Caco-2 (cell line): ENCODE results near the gene ZNF746. TPM values are rescaled to one million over a fixed set of nuclear protein-coding genes. Genes with fewer than 3 reads are reported as not detected.

Experiments used
- BruUV-seq: library from RNA; stranded (reverse); fragments of 400-500 nt; replicated peaks from 2 replicates; lab custom pipeline; 2021; lab: Mats Ljungman, UMichigan
- CTCF ChIA-PET: fragments of 300-600 bp; sonication (Branson Sonifier 250); formaldehyde crosslinking; loops from one replicate; lab custom pipeline; 2022; ENCODE audit warnings: antibody characterized with exemption; lab: Charles Lee
- POLR2A ChIA-PET: fragments of 300-600 bp; sonication (Branson Sonifier 250); formaldehyde crosslinking; loops from one replicate; lab custom pipeline; 2022; ENCODE audit warnings: antibody characterized with exemption; lab: Charles Lee
- DNase-seq, 2 experiments: peaks; one replicate each; pipeline versions ENCODE4 v3.0.0 to v3.0.0-alpha.2; 2020 to 2022
- H3K27me3 ChIP-seq: replicated peaks from 2 replicates; pipeline ENCODE4 v1.6.0; 2011; ENCODE audit warnings: low read length; ENCODE audit not compliant: control insufficient read depth, insufficient read depth
- H3K36me3 ChIP-seq: 2 replicates; pipeline ENCODE4 v1.5.1; 2011; ENCODE audit warnings: low read length; ENCODE audit not compliant: control insufficient read depth, insufficient read depth
- H3K4me1 ChIP-seq: fragments of 250-450 bp; sonication (Bioruptor Pico); 2 replicates; pipeline ENCODE4 v1.5.1; 2020; ENCODE audit warnings: mild to moderate bottlenecking
- H3K4me3 ChIP-seq: 2 replicates; pipeline ENCODE4 v1.5.1; 2011; ENCODE audit warnings: low read depth, mild to moderate bottlenecking, control low read depth, low read length
- H3K9me3 ChIP-seq: fragments of 250-450 bp; sonication (Bioruptor Pico); 2 replicates; pipeline ENCODE4 v1.5.1; 2020; ENCODE audit warnings: mild to moderate bottlenecking, moderate library complexity
- H3K27ac Mint-ChIP-seq: one replicate; pipeline ENCODE4 v1.8.0; 2022; ENCODE audit warnings: mixed read lengths; ENCODE audit not compliant: unreplicated experiment
- H3K27me3 Mint-ChIP-seq: one replicate; pipeline ENCODE4 v1.8.0; 2022; ENCODE audit warnings: mixed read lengths; ENCODE audit not compliant: insufficient read depth, unreplicated experiment
- H3K36me3 Mint-ChIP-seq: one replicate; pipeline ENCODE4 v1.8.0; 2022; ENCODE audit warnings: mild to moderate bottlenecking, mixed read lengths; ENCODE audit not compliant: insufficient read depth, unreplicated experiment
- H3K4me1 Mint-ChIP-seq: one replicate; pipeline ENCODE4 v1.8.0; 2022; ENCODE audit warnings: low read depth, mixed read lengths; ENCODE audit not compliant: unreplicated experiment
- H3K4me3 Mint-ChIP-seq: one replicate; pipeline ENCODE4 v1.8.0; 2022; ENCODE audit warnings: mild to moderate bottlenecking, moderate library complexity, mixed read lengths; ENCODE audit not compliant: unreplicated experiment
- H3K9me3 Mint-ChIP-seq: one replicate; pipeline ENCODE4 v1.8.0; 2022; ENCODE audit warnings: mixed read lengths; ENCODE audit not compliant: unreplicated experiment
- intact Hi-C: fragments of 100-400 bp; cut with micrococcal nuclease; formaldehyde crosslinking; loops from one replicate; pipeline ENCODE4 v1.10.0; 2022; ENCODE audit not compliant: unreplicated experiment
- total RNA-seq: library from RNA; stranded (reverse); gene quantifications from 2 replicates; pipeline ENCODE4 v1.2.3, GENCODE V29; 2022
- TF ChIP-seq, protein P1 (sequence below), 2 experiments: fragments of 200-600 bp in 1 of 2; IDR thresholded peaks; 1 replicate in 1 of 2; 2 replicates in 1 of 2; pipeline versions ENCODE4 v1.5.1 to v1.8.0; 2011 to 2022; ENCODE audit warnings: antibody characterized with exemption in 1 of 2, control low read depth in 1 of 2, inconsistent platforms in 1 of 2, low read depth in 1 of 2, low read length in 1 of 2, mild to moderate bottlenecking in 1 of 2, moderate library complexity in 1 of 2; ENCODE audit not compliant: insufficient read depth in 1 of 2, severe bottlenecking in 1 of 2, unreplicated experiment in 1 of 2

ZNF746 gene
- total RNA-seq, 1 experiment from 2014 or later = 19.3 TPM

DNA sequence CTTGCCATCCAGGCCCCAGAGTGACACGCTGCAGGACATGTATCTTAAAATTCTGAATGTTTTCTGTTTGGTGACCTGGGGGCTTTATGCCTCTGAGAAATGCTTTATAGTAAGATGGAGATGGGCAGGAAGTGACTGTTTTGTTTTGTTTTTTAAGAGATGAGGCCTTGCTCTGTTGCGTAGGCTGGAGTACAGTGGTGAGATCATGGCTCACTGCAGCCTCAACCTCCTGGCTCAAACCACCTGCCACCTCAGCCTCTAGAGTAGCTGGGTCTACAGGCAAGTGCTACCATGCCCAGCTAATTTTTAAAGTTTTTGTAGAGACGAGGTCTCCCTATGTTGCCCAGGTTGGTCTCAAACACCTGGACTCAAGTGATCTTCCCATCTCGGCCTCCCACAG is 57.4 kb downstream of the ZNF746 start:
- no TSS peak for BruUV-seq
- Mint-ChIP-seq H3K27ac (no peak overlapping the region), H3K27me3 (no peaks in the 10 kb centered on the region), H3K9me3 (no peaks in the 10 kb centered on the region), H3K36me3 (peaks cover 28% of the 10 kb centered on the region), H3K4me1 (peaks cover 7% of the 10 kb centered on the region), H3K4me3 (no peak overlapping the region)
- no peaks in the 10 kb centered on the region for H3K9me3 ChIP-seq
- intact Hi-C loops = no loop called here
- TF ChIP-seq, protein P1, sequence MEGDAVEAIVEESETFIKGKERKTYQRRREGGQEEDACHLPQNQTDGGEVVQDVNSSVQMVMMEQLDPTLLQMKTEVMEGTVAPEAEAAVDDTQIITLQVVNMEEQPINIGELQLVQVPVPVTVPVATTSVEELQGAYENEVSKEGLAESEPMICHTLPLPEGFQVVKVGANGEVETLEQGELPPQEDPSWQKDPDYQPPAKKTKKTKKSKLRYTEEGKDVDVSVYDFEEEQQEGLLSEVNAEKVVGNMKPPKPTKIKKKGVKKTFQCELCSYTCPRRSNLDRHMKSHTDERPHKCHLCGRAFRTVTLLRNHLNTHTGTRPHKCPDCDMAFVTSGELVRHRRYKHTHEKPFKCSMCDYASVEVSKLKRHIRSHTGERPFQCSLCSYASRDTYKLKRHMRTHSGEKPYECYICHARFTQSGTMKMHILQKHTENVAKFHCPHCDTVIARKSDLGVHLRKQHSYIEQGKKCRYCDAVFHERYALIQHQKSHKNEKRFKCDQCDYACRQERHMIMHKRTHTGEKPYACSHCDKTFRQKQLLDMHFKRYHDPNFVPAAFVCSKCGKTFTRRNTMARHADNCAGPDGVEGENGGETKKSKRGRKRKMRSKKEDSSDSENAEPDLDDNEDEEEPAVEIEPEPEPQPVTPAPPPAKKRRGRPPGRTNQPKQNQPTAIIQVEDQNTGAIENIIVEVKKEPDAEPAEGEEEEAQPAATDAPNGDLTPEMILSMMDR (IDR thresholded peaks at IDR 0.05; ENCODE audit: insufficient read depth in 1 of 2, low read depth in 1 of 2, low read length in 1 of 2, severe bottlenecking in 1 of 2, unreplicated experiment in 1 of 2) = no peak
- no peak for DNase-seq
- H3K36me3 ChIP-seq = no peaks in the 10 kb centered on the region
- no peaks in the 10 kb centered on the region for H3K27me3 ChIP-seq
- no peak overlapping the region for H3K4me3 ChIP-seq
- no peaks in the 10 kb centered on the region for H3K4me1 ChIP-seq
- CTCF ChIA-PET = interaction anchor here (0.6 kb wide), 2 partner anchors 9 to 1686 kb away, joined by 3 to 11 read pairs; no protein-coding TSS in a partner anchor
- POLR2A ChIA-PET = no interaction called here

DNA sequence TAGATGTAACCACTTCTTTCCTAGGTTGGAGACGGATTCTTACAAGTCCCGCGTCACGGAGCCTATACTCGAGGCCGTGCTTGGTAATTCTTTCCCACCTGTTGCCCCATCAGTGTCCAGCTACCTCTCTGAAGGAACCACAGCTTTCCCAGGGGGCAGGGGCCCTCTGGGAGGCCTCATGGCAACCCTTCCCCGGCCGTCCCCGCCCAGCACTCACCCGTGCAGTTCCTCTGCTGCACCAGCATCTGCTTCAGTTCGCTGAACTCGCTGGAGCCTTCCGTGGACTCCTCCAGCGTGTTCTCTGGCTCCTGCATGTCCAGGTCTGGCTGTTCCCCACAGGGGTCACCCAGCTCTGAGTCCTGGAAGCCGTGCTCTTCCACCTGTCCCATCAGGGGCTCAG is 61.3 kb downstream of the ZNF746 start:
- TF ChIP-seq, protein P1 (IDR thresholded peaks at IDR 0.05; ENCODE audit: insufficient read depth in 1 of 2, low read depth in 1 of 2, low read length in 1 of 2, severe bottlenecking in 1 of 2, unreplicated experiment in 1 of 2) = no peak
- ChIA-PET POLR2A (no interaction called here), CTCF (no interaction called here)
- Histone ChIP-seq H3K27me3 (no peaks in the 10 kb centered on the region), H3K36me3 (no peaks in the 10 kb centered on the region), H3K4me3 (no peak overlapping the region), H3K4me1 (no peaks in the 10 kb centered on the region), H3K9me3 (no peaks in the 10 kb centered on the region)
- BruUV-seq = no TSS peak
- no peaks in the 10 kb centered on the region for H3K4me1 Mint-ChIP-seq
- H3K27me3 Mint-ChIP-seq = no peaks in the 10 kb centered on the region
- H3K9me3 Mint-ChIP-seq = no peaks in the 10 kb centered on the region
- no peak overlapping the region for H3K4me3 Mint-ChIP-seq
- no peak for DNase-seq
- intact Hi-C loops = no loop called here
- peaks cover 35% of the 10 kb centered on the region for H3K36me3 Mint-ChIP-seq
- no peak overlapping the region for H3K27ac Mint-ChIP-seq

DNA sequence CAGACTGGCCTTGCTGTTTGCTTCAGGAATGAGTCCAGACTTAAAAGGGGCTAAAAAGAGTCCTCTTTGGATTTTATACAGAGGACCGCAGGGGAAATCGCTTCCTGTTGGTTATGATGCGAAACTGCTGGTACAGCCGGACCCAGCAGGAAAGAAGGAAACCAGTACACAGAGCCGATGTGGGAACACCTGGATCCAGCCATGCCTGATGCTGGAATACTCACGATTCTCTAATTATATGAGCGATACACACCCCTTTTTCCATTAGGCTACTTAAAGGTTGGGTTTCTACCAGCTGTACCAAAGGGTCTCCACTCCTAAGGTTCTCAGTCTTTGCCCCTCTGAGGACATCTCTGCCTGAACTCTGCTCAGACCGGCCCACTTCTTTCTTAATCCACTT is 64.5 kb downstream of the ZNF746 start:
- Histone ChIP-seq H3K36me3 (no peaks in the 10 kb centered on the region), H3K4me1 (no peaks in the 10 kb centered on the region), H3K27me3 (no peaks in the 10 kb centered on the region), H3K9me3 (no peaks in the 10 kb centered on the region), H3K4me3 (no peak overlapping the region)
- Mint-ChIP-seq H3K36me3 (peaks cover 37% of the 10 kb centered on the region), H3K4me3 (no peak overlapping the region), H3K27ac (no peak overlapping the region), H3K27me3 (no peaks in the 10 kb centered on the region), H3K9me3 (no peaks in the 10 kb centered on the region), H3K4me1 (no peaks in the 10 kb centered on the region)
- TF ChIP-seq, protein P1 (IDR thresholded peaks at IDR 0.05; ENCODE audit: insufficient read depth in 1 of 2, low read depth in 1 of 2, low read length in 1 of 2, severe bottlenecking in 1 of 2, unreplicated experiment in 1 of 2) = no peak
- BruUV-seq = no TSS peak
- intact Hi-C loops = no loop called here
- POLR2A ChIA-PET = no interaction called here
- DNase-seq = no peak
- CTCF ChIA-PET = no interaction called here
